HFF-Myc (cell line): Measurements from ENCODE around the gene VPS35L.

Source experiments
- DNase-seq: peaks from one replicate; pipeline ENCODE4 v3.0.0-alpha.2; 2011; ENCODE audit warnings: low read depth; ENCODE audit errors: extremely low read depth
- H3K4me3 ChIP-seq: replicated peaks from 2 replicates; pipeline ENCODE4 v1.5.1; 2011; ENCODE audit warnings: low read depth, mild to moderate bottlenecking, control low read depth, low read length
- TF ChIP-seq, protein P1 (sequence below): IDR thresholded peaks from 2 replicates; pipeline ENCODE4 v1.5.1; 2012; ENCODE audit warnings: mild to moderate bottlenecking, low read depth, low read length, control low read depth; ENCODE audit errors: missing control alignments

The VPS35L gene

DNA sequence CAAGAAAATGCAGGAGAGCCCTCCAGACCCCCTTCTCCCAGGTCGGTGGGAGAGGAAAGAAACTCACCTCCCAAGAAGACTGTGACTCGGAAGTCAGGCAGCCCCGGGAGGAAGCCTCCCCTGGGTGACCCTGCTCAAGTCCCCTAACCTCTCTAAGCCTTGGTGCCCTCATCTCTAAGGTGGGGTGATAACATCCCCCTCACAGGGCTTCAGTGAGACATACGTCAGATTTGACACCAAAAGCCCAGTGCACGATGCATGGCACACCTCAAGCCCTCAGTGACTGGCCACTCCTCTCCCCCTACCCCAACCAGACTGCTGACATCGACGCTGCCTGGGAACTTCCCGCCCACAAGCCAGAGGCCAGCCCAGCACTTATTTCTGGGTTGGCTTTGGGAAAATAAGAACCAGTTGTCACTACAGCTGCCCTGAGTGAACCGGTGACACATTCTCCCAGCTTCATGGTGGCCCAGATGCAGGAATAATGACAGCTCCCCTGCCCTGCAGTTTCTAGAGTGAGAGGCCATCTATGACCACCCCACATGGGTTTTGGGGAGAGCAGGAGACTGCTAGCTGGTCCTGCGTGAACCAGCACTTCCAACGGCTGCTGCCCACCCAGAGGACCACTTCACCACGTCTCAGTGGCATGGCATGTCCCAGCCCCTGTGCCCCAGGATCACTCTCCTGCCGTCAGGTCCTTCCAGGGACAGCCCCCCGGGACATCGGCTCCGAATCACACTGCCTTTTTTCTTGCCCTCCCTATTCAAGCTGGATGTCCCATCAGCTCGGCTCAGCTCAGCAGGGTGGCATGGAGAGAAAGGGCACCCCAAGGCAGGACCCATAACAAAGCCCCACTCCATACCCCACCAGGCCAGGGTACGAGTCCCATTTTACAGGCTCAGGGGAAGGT, 153.0 kb downstream of the VPS35L start:
- no peak for DNase-seq
- TF ChIP-seq, protein P1, sequence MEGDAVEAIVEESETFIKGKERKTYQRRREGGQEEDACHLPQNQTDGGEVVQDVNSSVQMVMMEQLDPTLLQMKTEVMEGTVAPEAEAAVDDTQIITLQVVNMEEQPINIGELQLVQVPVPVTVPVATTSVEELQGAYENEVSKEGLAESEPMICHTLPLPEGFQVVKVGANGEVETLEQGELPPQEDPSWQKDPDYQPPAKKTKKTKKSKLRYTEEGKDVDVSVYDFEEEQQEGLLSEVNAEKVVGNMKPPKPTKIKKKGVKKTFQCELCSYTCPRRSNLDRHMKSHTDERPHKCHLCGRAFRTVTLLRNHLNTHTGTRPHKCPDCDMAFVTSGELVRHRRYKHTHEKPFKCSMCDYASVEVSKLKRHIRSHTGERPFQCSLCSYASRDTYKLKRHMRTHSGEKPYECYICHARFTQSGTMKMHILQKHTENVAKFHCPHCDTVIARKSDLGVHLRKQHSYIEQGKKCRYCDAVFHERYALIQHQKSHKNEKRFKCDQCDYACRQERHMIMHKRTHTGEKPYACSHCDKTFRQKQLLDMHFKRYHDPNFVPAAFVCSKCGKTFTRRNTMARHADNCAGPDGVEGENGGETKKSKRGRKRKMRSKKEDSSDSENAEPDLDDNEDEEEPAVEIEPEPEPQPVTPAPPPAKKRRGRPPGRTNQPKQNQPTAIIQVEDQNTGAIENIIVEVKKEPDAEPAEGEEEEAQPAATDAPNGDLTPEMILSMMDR = no peak

DNA sequence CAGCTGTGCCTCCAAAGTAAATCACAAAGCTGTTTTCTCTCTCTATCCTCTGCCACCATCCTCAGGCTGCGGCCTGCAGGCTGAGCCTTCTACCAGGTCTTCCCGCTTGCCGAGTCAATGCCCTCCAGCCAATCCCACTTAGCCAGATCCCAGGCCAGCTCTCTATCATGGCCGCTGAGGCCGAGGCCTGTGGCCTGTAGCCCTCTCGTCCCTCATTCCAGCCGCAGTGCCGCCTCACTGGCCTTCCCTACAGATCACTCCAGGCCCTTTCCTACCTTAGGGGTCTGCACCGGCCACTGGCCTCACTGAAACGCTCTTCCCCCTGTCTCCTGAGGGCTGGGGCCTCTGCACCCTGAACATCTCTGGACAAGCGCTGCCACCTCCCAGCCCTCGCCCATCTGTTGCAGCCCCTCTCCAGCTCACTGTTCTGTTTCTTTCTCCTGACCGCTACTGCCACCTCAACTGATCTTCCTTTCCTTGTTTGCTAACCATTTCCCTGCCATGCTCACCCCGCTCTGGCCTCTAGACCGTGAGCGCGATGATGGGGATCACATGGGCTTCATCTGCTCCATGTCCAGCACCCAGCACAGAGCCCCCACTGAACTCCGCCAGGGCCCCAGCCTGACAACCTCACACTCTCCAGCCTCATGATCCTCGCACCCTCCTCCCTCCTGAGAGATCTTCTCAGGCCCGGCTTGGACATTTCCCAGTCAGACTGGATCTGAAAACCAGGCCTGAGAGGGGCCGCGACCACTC, 154.1 kb downstream of the VPS35L start:
- H3K4me3 ChIP-seq = no peak overlapping the region
- TF ChIP-seq, protein P1 = no peak
- DNase-seq = no peak

More for the DNA sequence above, 153.0 kb downstream of the VPS35L start:
- H3K4me3 ChIP-seq = no peak overlapping the region

DNA sequence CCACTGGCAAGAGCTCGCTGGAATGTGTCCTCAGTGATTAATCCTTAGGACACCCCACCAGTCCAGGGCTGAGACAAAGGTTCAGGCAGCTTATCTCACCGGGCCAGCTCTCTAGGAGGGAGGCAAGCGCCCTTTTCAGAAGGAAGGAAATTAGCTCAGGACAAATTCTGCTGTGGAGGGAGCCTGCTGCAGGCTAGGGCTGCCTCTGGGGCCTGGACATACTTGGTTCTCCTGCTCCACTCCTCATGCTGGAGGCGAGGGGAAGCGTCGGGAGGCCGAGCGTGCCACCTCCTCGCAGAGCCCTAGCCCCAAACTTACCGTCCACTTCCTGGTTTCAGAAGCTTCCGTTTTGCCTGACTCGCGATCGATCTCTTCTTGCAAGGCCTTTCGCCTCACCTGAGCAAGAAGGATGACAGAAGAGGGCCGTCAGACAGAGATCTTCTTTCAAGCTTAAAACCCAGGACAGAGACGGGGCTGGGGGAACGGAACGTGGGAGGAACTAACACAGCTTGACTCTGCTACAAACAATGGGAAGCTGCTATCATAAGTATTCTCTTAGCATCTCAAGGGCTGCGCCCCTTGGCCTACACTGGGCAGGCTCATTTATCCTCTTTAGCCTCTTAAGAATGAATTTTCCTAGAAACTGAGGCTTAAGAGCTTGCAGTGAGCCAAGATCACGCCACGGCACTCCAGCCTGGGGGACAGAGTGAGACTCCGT, 154.8 kb downstream of the VPS35L start:
- no peak overlapping the region for H3K4me3 ChIP-seq
- TF ChIP-seq, protein P1 = no peak
- no peak for DNase-seq

DNA sequence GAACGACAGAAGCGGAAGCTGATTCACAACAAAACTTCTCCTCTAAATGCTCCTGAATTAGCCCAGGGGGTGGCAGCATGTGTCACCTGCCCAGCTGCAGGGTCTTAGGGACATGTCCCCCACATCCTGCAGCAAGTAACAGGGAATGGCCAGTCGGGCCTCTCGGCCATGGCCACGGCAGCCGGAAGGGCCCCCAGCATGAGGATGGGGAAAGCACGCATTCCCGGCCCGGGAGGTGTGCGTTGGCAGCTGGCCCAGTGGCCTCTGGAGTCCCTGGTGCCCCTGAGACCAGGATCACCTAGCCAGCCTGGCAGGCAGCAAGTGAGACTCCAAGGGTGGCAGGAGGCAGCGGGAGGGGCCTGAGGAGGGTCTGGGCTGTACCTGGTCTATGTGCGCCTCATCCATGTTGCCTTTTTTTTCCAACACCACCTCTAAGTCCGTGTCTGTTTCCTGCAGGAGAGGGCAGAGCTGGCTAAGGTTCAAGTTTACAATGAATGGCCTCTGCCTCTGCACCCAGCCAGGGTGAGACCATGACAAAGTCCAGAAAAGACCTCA, 155.6 kb downstream of the VPS35L start:
- TF ChIP-seq, protein P1 = no peak
- no peak for DNase-seq
- no peak overlapping the region for H3K4me3 ChIP-seq

DNA sequence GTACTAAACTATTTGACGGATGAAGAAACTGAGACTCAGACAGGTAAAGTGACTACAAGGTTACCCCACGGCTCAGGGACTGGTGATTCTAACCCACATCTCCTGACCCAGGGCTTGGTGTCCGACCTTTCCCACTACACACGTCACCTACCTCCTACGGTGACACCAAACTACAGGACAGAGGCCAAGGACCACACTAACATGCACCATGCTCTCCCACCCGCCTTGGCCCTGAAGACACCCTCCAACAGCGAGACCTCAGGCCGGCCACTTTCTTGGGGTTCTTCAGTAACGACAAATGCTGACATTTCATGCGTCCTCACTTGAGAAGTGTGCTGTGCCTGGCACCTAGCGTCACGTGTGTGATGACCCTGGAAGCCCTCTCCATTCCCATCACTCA, 156.1 kb downstream of the VPS35L start:
- H3K4me3 ChIP-seq = no peak overlapping the region
- no peak for DNase-seq
- TF ChIP-seq, protein P1 = no peak

DNA sequence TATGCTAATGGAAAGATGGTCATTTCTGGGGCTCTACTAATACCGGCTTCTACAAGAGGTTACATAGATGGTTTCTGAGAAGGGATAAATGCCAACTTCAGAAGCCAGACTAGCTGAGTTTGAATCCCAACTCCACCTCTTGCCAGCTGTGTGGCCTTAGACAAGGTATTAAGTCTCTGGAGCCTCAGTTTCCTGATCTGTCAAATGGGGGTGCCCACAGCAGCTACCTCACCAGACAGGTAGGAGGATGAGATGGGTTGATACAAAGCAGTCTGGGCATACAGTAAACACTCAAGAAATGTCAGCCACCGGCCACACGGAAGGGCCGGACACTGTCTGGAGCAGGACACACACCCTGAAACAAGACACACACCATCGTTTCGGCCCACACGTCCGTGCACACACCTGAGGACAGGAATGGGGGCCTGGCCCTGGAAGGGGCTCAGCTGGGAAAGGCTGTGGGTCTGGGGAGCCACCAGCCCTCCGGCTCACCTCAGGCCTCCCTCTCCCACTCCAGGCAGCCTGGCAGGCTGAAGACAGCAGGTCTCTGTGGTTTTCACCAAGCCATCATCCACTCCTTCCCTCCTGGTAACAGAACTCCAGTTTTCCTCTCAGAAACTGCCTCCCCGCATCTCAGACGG, 157.0 kb downstream of the VPS35L start:
- no peak for DNase-seq
- TF ChIP-seq, protein P1 = no peak
- no peak overlapping the region for H3K4me3 ChIP-seq
